Eye (tissue), 1 donor: Measurements from ENCODE around the gene PRR15L.
A peak's percentile ranks its signal among the peaks of the same experiment; 100 is the strongest.
"Not testable (repeated sequence)": the region's sequence is repeated elsewhere in the genome, so short reads cannot be mapped to it uniquely, and the experiment has no call there.

Experiments used
- DNase-seq: peaks from one replicate; pipeline ENCODE4 v3.0.0-alpha.2; 2015

PRR15L gene

GRCh38 chr17:47929218-47930000 is 28.3 kb downstream of the PRR15L start:
- DNase-seq = no peak

GRCh38 chr17:47928415-47928814 is 29.3 kb downstream of the PRR15L start:
- no peak for DNase-seq

GRCh38 chr17:47927821-47928400 is 29.8 kb downstream of the PRR15L start:
- DNase-seq = no peak

- no peak for DNase-seq
These were observed 32.0 kb downstream of the PRR15L start for GRCh38 chr17:47925678-47925988.

- DNase-seq = no peak
These were observed 32.7 kb downstream of the PRR15L start for GRCh38 chr17:47924785-47925677.

- DNase-seq = not testable (repeated sequence)
These were observed 37.8 kb downstream of the PRR15L start for GRCh38 chr17:47919889-47920288.

- DNase-seq = no peak
These were observed 38.7 kb downstream of the PRR15L start for GRCh38 chr17:47918991-47919390.

- no peak for DNase-seq
These were observed 39.7 kb downstream of the PRR15L start for GRCh38 chr17:47918006-47918405.

GRCh38 chr17:47917581-47917980 is 40.1 kb downstream of the PRR15L start:
- no peak for DNase-seq

- DNase-seq = no peak
These were observed 41.0 kb downstream of the PRR15L start for GRCh38 chr17:47916489-47917208.

GRCh38 chr17:47915776-47916398 is 41.8 kb downstream of the PRR15L start:
- DNase-seq = no peak

GRCh38 chr17:47914306-47914948 is 43.3 kb downstream of the PRR15L start:
- DNase-seq = no peak

GRCh38 chr17:47913050-47913449 is 44.6 kb downstream of the PRR15L start:
- no peak for DNase-seq

GRCh38 chr17:47907932-47908562 is 49.6 kb downstream of the PRR15L start:
- DNase-seq = no peak

GRCh38 chr17:47906443-47906842 is 51.2 kb downstream of the PRR15L start:
- no peak for DNase-seq

GRCh38 chr17:47905221-47905733 is 52.4 kb downstream of the PRR15L start:
- peak; percentile 54 for DNase-seq

GRCh38 chr17:47902039-47902744 is 55.5 kb downstream of the PRR15L start:
- no peak for DNase-seq
